ENCODE results near the gene RND3. TPM values are rescaled to one million over a fixed set of nuclear protein-coding genes. Genes with fewer than 3 reads are reported as not detected.
A peak's percentile ranks its signal among the peaks of the same experiment; 100 is the strongest.

The RND3 gene
- total RNA-seq: 164 TPM

- DNase-seq: peak; percentile 84
These were observed at the start of gene RND3 for GRCh38 chr2:150487537-150488429. TSS of gene RND3 (minus strand) at chr2:150487667. CDS start at chr2:150487417, 250 bp downstream.

GRCh38 chr2:150535176-150535575 is 47.7 kb upstream of the RND3 start:
- no peak for DNase-seq

- no peak for DNase-seq
These were observed 45.4 kb upstream of the RND3 start for GRCh38 chr2:150532879-150533278.

GRCh38 chr2:150532020-150532419 is 44.6 kb upstream of the RND3 start:
- DNase-seq: no peak

GRCh38 chr2:150531591-150531990 is 44.1 kb upstream of the RND3 start:
- no peak for DNase-seq

- DNase-seq: no peak
These were observed 42.7 kb upstream of the RND3 start for GRCh38 chr2:150530168-150530567.

- DNase-seq: no peak
These were observed 41.7 kb upstream of the RND3 start for GRCh38 chr2:150528861-150529801.

GRCh38 chr2:150526827-150527226 is 39.4 kb upstream of the RND3 start:
- no peak for DNase-seq

- no peak for DNase-seq
These were observed 38.5 kb upstream of the RND3 start for GRCh38 chr2:150526006-150526405.

- no peak for DNase-seq
These were observed 34.8 kb upstream of the RND3 start for GRCh38 chr2:150522269-150522668.

- no peak for DNase-seq
These were observed 33.6 kb upstream of the RND3 start for GRCh38 chr2:150520887-150521664.

- DNase-seq: no peak
These were observed 32.6 kb upstream of the RND3 start for GRCh38 chr2:150520033-150520432.

- no peak for DNase-seq
These were observed 30.6 kb upstream of the RND3 start for GRCh38 chr2:150517951-150518680.

GRCh38 chr2:150513647-150514046 is 26.2 kb upstream of the RND3 start:
- no peak for DNase-seq

- DNase-seq: no peak
These were observed 21.1 kb upstream of the RND3 start for GRCh38 chr2:150508497-150509137.

- no peak for DNase-seq
These were observed 19.6 kb upstream of the RND3 start for GRCh38 chr2:150507071-150507470.

- DNase-seq: no peak
These were observed 17.7 kb upstream of the RND3 start for GRCh38 chr2:150505178-150505577.

GRCh38 chr2:150495993-150496627 is 8.6 kb upstream of the RND3 start:
- no peak for DNase-seq

- no peak for DNase-seq
These were observed 7.5 kb upstream of the RND3 start for GRCh38 chr2:150495001-150495400.

GRCh38 chr2:150494234-150494945 is 6.9 kb upstream of the RND3 start:
- no peak for DNase-seq
